ENCODE measurements around the gene VSTM5. TPM values are rescaled to one million over a fixed set of nuclear protein-coding genes. Genes with fewer than 3 reads are reported as not detected.
A peak's percentile ranks its signal among the peaks of the same experiment; 100 is the strongest.

The VSTM5 gene
- polyA plus RNA-seq, 1 of the 3 experiments (the other 2 are of a cell fraction), result 0.12 TPM

- H3K9me3 ChIP-seq, result no peaks in the 10 kb centered on the region
- no peaks in the 10 kb centered on the region for H3K9me2 ChIP-seq
- no peak overlapping the region for H3K9ac ChIP-seq
- ChIA-PET POLR2A (interaction anchor here (0.6 kb wide), 1 partner anchor 415 kb away, joined by 3 read pairs; no protein-coding TSS in a partner anchor), CTCF (interaction anchor here (0.6 to 3.8 kb wide), 60 partner anchors 9 to 1009 kb away, joined by 3 to 55 read pairs (median 4); partner anchors contain the start of genes C11orf97 and PANX1)
- DNase-seq, result peak; percentile 40
- H3K4me3 ChIP-seq (ENCODE audit: low read depth in 2 of 2, low read length in 1 of 2), result peak overlapping the region in 1 of 2 experiments; percentile 34; a peak in 1 of 4 replicates
- H3F3A ChIP-seq (replicated peaks; ENCODE audit: insufficient read depth), result no peaks in the 10 kb centered on the region
- H3K4me2 ChIP-seq, result peak overlapping the region; percentile 24; the same call in 1 of the 2 replicates
- WGBS (ENCODE audit: low lambda C conversion rate), result 13% methylated on average over 5 of the region's 5 CpGs
- peak; percentile 84 for TF ChIP-seq RAD21 (IDR thresholded peaks at IDR 0.05; ENCODE audit: low read length)
- TF ChIP-seq, protein P1, sequence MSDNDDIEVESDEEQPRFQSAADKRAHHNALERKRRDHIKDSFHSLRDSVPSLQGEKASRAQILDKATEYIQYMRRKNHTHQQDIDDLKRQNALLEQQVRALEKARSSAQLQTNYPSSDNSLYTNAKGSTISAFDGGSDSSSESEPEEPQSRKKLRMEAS (IDR thresholded peaks at IDR 0.05; ENCODE audit: low read depth), result no peak
- no peak for TF ChIP-seq EP300 (IDR thresholded peaks at IDR 0.05; ENCODE audit: borderline replicate concordance in 1 of 2, low read depth in 1 of 2, low read length in 1 of 2)
- TF ChIP-seq PBX3 (IDR thresholded peaks at IDR 0.05), result no peak
- TF ChIP-seq TCF12 (IDR thresholded peaks at IDR 0.05), result no peak
- TF ChIP-seq, protein P2, sequence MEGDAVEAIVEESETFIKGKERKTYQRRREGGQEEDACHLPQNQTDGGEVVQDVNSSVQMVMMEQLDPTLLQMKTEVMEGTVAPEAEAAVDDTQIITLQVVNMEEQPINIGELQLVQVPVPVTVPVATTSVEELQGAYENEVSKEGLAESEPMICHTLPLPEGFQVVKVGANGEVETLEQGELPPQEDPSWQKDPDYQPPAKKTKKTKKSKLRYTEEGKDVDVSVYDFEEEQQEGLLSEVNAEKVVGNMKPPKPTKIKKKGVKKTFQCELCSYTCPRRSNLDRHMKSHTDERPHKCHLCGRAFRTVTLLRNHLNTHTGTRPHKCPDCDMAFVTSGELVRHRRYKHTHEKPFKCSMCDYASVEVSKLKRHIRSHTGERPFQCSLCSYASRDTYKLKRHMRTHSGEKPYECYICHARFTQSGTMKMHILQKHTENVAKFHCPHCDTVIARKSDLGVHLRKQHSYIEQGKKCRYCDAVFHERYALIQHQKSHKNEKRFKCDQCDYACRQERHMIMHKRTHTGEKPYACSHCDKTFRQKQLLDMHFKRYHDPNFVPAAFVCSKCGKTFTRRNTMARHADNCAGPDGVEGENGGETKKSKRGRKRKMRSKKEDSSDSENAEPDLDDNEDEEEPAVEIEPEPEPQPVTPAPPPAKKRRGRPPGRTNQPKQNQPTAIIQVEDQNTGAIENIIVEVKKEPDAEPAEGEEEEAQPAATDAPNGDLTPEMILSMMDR (IDR thresholded peaks at IDR 0.05), result peak; percentile 82
- no peak for TF ChIP-seq RFX5 (IDR thresholded peaks at IDR 0.05; ENCODE audit: low read length)
- no peak for TF ChIP-seq TEAD4 (IDR thresholded peaks at IDR 0.05; ENCODE audit: borderline replicate concordance, insufficient read depth)
- TF ChIP-seq NRF1 (IDR thresholded peaks at IDR 0.05; ENCODE audit: low read depth, low read length), result no peak
- no peak for TF ChIP-seq GABPA (IDR thresholded peaks at IDR 0.05; ENCODE audit: low read depth)
- no peak for TF ChIP-seq FOXM1 (IDR thresholded peaks at IDR 0.05; ENCODE audit: low read depth)
- TF ChIP-seq SMC3 (IDR thresholded peaks at IDR 0.05; ENCODE audit: low read depth, low read length), result peak; percentile 62
- H3K27me3 ChIP-seq (ENCODE audit: insufficient read depth), result no peaks in the 10 kb centered on the region; the same call in 1 of the 2 replicates
- H3K27ac ChIP-seq (ENCODE audit: low read depth in 2 of 2, low read length in 1 of 2), result no peak overlapping the region
- H3K36me3 ChIP-seq (replicated peaks in 1 of 2; ENCODE audit: control insufficient read depth in 1 of 2, insufficient read depth in 2 of 2, low read length in 1 of 2), result no peaks in the 10 kb centered on the region
- no peaks in the 10 kb centered on the region for H3K4me1 ChIP-seq (ENCODE audit: control insufficient read depth in 1 of 2, insufficient read depth in 2 of 2, low read depth in 1 of 2, low read length in 1 of 2)
- H2AFZ ChIP-seq (ENCODE audit: low read depth), result peak overlapping the region; percentile 25; the same call in 1 of the 2 replicates
- H3K79me2 ChIP-seq (ENCODE audit: insufficient read depth), result no peaks in the 10 kb centered on the region
- H4K20me1 ChIP-seq (ENCODE audit: insufficient read depth), result no peaks in the 10 kb centered on the region
Measured at GRCh38 chr11:93895106-93895862, 44.9 kb upstream of the VSTM5 start.

GRCh38 chr11:93890391-93891051, 40.1 kb upstream of the VSTM5 start:
- ChIA-PET CTCF (no interaction called here), POLR2A (interaction anchor here (1.5 kb wide), 1 partner anchor 238 kb away, joined by 4 read pairs; the partner anchor contains the start of gene PANX1)
- H4K20me1 ChIP-seq (ENCODE audit: insufficient read depth), result no peaks in the 10 kb centered on the region
- H3K9me3 ChIP-seq, result no peaks in the 10 kb centered on the region
- H2AFZ ChIP-seq (ENCODE audit: low read depth), result no peak overlapping the region
- H3K27ac ChIP-seq (ENCODE audit: low read depth in 2 of 2, low read length in 1 of 2), result no peak overlapping the region
- H3K27me3 ChIP-seq (ENCODE audit: insufficient read depth), result no peaks in the 10 kb centered on the region
- H3K9ac ChIP-seq, result no peak overlapping the region
- H3F3A ChIP-seq (replicated peaks; ENCODE audit: insufficient read depth), result no peaks in the 10 kb centered on the region
- no peaks in the 10 kb centered on the region for H3K4me1 ChIP-seq (ENCODE audit: control insufficient read depth in 1 of 2, insufficient read depth in 2 of 2, low read depth in 1 of 2, low read length in 1 of 2)
- WGBS (ENCODE audit: low lambda C conversion rate), result 37% methylated on average over 3 of the region's 3 CpGs
- H3K36me3 ChIP-seq (replicated peaks in 1 of 2; ENCODE audit: control insufficient read depth in 1 of 2, insufficient read depth in 2 of 2, low read length in 1 of 2), result no peaks in the 10 kb centered on the region
- no peak for DNase-seq
- H3K79me2 ChIP-seq (ENCODE audit: insufficient read depth), result no peaks in the 10 kb centered on the region
- H3K9me2 ChIP-seq, result no peaks in the 10 kb centered on the region
- no peak overlapping the region for H3K4me3 ChIP-seq (ENCODE audit: low read depth in 2 of 2, low read length in 1 of 2)
- H3K4me2 ChIP-seq, result no peak overlapping the region
- no peak for TF ChIP-seq FOXM1 (IDR thresholded peaks at IDR 0.05; ENCODE audit: low read depth)
- TF ChIP-seq POLR2AphosphoS5 (IDR thresholded peaks at IDR 0.05; ENCODE audit: low read depth, low read length), result no peak
- no peak for TF ChIP-seq TEAD4 (IDR thresholded peaks at IDR 0.05; ENCODE audit: borderline replicate concordance, insufficient read depth)
- TF ChIP-seq TCF12 (IDR thresholded peaks at IDR 0.05), result no peak
- no peak for TF ChIP-seq TAF1 (IDR thresholded peaks at IDR 0.05; ENCODE audit: borderline replicate concordance, low read depth, low read length)
- TF ChIP-seq GATA2 (CRISPR knock-in tag; IDR thresholded peaks at IDR 0.05), result no peak
- TF ChIP-seq SIN3A (IDR thresholded peaks at IDR 0.05; ENCODE audit: borderline replicate concordance, low read depth, low read length), result no peak
- no peak for TF ChIP-seq EP300 (IDR thresholded peaks at IDR 0.05; ENCODE audit: borderline replicate concordance in 1 of 2, low read depth in 1 of 2, low read length in 1 of 2)

All from SK-N-SH (cell line).